HG02642 (cell line): ENCODE data around the gene PXYLP1.
"Not testable (repeated sequence)": the region's sequence is repeated elsewhere in the genome, so short reads cannot be mapped to it uniquely, and the experiment has no call there.

Experiments used
- ATAC-seq: cut with Tn5 transposase; IDR thresholded peaks from one replicate; pipeline ENCODE4 v1.9.1; 2021; ENCODE audit warnings: mild to moderate bottlenecking; ENCODE audit not compliant: unreplicated experiment, poor library complexity

The PXYLP1 gene, protein sequence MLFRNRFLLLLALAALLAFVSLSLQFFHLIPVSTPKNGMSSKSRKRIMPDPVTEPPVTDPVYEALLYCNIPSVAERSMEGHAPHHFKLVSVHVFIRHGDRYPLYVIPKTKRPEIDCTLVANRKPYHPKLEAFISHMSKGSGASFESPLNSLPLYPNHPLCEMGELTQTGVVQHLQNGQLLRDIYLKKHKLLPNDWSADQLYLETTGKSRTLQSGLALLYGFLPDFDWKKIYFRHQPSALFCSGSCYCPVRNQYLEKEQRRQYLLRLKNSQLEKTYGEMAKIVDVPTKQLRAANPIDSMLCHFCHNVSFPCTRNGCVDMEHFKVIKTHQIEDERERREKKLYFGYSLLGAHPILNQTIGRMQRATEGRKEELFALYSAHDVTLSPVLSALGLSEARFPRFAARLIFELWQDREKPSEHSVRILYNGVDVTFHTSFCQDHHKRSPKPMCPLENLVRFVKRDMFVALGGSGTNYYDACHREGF

DNA sequence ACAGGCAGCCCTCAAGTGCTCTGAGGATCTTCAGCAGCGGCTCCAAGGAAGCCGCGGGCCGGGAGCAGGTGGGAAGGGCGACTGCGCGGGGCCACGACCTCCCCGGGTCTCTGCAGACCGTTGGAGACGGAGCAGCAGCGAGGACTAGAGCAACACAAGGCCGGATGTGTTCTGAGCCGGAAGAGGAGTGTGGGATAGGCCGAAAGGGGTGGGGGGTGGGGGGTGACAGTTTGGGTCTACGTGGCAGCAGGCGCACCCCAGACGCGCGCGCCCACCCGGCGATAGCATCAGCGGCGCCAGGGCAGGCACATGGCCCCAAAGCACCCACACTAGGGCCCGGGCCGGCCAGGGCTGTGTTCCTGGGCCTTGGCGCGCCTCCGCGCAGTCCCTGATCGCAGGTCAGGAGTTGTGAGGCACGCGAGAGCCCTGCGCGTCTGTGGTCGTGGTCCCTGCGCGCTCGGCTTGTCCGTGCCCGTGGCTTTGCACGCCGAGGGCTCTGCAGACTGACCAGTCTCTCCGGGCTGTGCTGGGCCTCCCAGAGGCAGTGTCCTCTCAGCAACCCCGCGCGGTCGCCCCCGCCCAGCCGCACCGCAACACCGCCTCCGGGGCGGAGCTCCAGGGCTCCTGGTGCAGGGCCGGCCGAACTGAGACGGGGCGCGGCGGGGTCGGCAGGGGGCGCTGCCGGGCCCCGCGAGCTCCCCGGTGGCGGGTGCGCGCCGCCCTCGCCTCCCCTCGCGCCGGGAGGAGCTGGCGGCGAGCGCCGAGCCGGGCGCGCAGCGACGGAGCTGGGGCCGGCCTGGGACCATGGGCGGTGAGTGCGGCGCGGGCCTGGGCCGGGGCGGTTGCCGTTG lies at the start of gene PXYLP1:
Gene PXYLP1 (plus strand): TSS at position 725 of the 851 bp plus-strand sequence. CDS start 28,351 bp downstream, outside the sequence.
- ATAC-seq = peak; percentile 95

DNA sequence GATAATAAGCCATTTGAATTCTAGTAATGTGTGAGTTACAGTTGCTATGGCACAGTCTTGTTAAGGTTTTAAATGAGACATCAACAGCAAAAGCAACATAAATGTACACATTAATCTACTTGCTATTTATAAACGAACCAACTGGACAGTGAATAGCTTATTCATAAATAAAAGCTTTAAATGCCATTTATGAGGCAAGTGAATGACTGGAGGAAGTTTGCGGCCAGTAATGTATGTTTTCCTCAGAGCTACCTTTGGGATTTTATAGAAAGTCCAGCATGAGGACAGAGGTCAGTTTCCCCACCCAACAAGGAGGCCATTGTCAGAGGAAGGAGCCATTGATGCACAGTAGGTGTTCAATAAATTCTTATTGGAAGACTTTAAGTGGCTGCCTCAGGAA lies 48.0 kb upstream of the PXYLP1 start:
- no peak for ATAC-seq

DNA sequence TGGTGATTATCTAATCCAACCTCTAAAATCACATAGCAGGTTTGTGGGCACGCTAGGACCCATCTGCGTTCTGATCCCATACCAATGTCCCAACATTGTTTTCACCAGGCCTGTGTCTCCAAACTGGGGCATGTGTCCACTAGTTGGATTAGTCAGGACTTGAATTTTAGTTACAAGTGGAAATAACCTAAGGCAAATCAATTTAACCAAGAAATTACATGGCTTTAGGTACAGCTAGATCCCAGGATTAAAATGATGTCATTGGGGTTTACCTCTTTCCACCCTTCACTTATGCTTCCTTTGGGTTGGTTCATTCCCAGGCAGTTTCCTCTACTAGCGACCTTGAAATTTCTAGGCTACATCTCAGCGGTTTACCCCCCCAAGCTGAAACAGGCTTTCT lies 47.2 kb upstream of the PXYLP1 start:
- no peak for ATAC-seq

DNA sequence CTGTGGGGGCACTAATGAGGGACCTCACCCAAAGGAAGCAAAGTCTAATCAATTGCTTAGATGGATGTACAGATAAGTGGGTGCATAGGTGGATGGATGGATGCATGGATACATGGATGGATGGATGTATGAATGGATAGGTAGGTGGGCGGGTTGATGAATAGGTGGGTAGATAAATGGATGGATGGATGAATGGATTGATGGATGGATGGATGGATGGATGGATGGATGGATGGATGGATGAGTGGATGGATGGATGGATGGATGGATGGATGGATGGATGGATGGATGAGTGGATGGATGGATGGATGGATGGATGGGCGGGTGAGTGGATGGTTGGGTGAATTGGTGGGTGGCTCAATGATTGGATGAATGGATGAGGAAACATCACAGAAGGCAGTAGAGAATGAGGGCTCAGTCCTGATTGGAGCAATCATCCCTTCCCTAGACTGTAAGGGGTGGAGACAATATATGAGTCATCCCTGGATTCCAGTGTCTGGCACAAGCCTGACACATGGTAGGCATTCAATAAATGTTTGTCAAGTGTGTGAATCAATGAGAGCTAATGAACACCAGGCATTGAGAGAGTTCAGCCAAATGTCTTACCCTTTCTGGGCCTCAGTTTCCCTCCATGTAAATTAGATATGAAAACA lies 40.4 kb upstream of the PXYLP1 start:
- ATAC-seq = no peak

DNA sequence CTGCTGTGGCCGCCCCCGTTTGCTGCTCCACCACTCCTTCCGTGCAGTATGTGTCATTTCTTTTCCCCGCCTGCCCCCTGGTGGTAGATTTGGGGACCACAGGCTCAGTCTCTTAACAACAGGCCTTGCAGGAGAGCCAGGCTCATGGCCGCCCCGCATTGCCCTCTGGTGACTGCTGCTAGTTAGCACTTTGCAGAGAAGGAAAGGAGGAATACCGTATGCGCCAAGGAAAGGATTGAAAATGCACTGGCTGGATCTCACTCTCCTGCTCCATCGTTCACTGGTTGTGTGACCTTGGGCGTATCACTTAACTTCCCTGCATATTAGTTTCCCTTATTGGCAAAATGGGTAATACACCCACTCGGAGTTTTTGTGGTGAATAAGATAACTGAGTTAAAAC lies 39.3 kb upstream of the PXYLP1 start:
- ATAC-seq = peak; percentile 100

DNA sequence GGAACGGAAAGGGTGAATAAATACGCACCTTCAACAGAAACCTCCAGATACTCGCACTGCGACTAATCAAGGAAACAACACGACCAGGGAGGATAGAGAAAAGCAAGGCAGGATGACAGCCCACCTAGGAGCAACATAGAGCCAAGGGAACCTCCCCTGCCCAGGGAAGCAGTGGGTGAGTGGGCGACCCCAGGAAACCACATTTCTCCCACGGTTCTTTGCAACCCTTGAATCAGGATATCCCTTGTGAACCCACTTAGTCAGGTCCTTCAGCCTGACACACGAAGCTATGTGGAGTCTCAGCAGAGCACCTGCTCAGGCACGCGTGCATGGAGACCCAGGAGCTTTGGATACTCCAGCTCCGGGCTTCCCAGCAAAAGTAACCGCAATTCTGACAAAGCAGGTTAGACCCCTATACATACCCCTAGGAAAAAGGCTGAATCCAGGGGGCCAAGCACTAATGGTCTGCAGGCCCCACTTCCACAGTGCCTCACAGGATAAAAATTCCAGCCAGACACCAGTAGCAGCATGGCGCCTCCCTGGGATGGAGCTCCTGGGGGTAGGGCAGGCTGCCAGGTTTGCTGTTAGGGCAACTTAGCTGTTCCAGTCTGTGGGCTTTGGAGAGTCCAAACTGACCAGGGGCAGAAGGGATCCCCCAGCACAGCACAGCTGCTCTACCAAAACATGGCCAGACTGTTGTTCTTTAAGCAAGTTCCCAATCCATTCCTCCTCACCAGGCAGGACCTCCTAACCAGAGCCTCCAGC lies 38.4 kb upstream of the PXYLP1 start:
- ATAC-seq = no peak

DNA sequence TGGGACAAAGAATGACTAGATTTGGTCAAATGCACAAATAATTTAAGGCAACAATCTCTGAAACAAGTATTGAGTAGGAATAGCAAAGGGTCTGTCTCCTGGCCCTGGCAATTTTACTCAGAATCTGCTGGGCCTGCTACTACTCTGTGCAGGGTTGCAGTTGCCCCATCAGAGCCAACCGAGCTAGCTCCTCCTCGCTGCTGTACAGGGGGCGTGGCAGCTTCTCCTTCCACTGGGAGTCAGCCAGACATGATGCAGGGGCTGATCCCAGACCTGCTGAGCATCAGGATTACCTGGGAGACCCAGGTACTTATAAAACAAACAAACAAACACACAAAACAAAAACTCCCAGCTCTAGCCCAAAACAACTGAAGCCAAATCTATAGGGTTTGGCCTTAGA lies 30.5 kb upstream of the PXYLP1 start:
- no peak for ATAC-seq

DNA sequence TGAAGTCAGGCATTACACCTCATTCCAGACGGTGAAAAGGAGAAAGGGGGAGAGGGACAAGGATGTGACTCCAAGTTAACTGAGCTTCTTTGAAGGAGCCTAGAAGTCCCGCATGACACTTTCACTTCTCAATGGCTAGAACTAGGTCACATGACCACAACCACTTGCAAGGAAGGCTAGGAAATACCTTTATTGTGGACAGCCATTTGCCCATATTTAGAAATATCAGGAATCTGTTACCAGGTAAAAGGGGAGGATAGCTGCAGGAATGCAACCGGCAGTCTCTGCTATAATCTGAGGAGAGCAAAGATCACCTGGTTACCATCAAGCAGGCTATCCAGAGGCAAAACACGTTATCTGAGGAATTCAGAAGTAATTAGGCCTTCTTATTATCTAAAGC lies 28.9 kb upstream of the PXYLP1 start:
- no peak for ATAC-seq

DNA sequence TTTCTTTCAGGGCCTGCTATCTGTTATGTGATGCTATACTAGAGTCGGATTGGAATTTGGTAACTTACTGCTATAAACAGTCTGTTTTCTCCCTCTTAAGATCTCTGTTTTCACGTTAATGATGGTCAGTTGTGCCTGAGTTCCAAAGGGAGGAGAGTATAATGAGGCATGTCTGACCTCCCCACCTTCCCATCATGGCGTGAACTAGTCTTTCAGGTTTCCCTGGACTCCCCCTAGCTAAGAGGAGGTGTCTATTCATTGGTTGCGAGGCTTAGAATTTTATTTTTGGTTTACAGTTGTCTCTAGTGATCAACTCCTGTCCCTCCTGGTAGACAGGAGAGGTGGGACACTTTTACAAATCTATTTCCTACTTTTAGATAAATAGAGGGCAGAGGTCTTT lies 27.8 kb upstream of the PXYLP1 start:
- ATAC-seq = no peak

DNA sequence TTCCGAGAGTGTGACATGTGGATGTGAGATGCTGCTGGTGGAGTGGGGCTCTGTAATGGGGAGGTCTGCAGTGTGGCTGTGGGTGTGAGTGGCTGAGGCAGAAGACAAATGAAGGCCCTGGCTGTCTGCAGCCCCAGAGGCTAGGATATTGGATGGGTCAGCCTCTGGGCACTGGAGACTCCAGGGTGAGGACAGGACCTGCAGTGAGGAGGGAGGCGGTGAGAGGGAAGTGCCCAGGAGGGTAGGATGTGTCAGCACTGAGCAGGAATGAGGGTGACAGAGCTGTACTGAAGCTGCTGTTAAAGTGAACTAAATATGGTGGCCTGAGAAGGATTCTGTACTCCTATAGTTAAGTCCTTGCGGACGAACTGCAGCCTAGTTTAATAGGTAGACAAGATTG lies 27.3 kb upstream of the PXYLP1 start:
- no peak for ATAC-seq

DNA sequence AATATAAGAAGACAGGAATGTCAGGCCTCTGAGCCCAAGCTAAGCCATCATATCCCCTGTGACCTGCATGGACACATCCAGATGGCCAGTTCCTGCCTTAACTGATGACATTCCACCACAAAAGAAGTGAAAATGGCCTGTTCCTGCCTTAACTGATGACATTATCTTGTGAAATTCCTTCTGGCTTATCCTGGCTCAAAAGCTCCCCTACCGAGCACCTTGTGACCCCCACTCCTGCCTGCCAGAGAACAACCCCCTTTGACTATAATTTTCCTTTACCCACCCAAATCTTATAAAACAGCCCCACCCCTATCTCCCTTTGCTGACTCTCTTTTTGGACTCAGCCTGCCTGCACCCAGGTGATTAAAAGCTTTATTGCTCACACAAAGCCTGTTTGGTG lies 20.3 kb upstream of the PXYLP1 start:
- not testable (repeated sequence) for ATAC-seq

DNA sequence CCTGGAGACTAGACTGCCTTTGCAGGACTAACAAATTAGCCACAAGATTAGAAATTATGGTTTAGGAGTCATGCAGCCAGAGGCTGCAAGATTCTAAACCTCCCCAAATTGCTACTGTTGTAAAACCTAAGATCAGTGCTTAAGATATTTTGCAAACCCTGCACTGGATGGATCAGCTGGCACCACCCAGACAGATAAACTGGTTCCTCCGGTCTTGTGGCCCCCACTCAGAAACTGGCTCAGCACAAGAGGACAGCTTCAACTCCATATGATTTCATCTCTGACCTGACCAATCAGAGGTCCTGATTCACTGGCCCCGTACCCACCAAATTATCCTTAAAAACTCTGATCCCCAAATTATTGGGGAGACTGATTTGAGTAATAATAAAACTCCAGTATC lies 19.5 kb upstream of the PXYLP1 start:
- no peak for ATAC-seq

DNA sequence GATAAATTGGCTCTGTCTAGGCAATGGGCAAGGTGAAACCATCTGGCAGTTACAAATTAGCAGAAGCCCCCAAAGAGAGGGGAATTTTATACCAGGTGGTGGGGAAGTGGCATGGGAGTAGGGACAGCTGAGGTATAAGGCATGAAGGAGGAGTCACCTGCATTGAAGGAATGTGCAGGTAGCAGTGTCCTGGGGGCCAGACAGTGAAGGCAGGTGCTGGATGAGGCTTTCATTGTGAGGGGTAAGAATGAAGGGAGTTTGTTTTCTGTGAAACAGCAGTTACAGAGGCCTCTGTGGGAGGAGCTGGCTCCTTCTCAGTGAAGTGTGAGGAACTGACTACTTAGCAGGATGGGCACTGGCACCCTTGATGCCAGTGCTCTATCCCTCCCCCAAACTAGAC lies 19.1 kb upstream of the PXYLP1 start:
- ATAC-seq = no peak

DNA sequence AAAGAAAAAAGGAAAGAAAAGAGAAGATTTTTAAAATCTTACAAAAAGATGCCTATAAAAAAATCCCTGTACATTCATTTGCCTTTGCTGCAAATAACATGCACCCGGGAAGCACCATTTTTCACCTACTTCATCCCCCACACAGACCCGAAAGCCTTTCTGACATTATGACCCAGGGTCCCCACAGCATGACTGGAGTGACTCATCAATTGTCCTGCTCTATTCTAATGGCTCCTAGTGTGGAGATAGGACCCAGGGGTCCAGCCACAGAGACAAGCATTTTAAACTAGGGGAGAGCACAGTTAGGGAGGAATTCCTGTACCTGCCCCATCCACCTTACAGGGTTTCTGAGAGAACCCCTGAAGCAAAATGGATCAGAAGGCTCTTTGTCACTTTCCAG lies 14.7 kb upstream of the PXYLP1 start:
- ATAC-seq = no peak

DNA sequence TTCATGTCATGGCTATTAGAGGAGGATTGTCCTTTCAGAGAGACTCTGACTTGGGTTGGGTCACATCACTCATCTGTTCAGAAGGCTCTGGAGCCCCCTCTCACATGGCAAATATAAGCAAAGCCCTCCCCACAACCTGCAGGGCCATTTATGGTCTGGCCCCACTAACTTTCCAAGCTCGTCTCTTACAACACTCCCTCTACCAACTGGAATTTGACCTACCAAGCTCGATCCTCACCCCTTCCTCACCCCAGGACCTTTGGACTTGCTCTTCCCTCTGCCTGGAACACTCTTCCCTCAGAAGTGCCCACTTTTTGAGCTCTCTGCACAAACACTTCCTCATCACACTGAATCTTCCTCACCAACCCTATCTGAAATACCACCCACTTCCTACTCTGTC lies 14.2 kb upstream of the PXYLP1 start:
- no peak for ATAC-seq

DNA sequence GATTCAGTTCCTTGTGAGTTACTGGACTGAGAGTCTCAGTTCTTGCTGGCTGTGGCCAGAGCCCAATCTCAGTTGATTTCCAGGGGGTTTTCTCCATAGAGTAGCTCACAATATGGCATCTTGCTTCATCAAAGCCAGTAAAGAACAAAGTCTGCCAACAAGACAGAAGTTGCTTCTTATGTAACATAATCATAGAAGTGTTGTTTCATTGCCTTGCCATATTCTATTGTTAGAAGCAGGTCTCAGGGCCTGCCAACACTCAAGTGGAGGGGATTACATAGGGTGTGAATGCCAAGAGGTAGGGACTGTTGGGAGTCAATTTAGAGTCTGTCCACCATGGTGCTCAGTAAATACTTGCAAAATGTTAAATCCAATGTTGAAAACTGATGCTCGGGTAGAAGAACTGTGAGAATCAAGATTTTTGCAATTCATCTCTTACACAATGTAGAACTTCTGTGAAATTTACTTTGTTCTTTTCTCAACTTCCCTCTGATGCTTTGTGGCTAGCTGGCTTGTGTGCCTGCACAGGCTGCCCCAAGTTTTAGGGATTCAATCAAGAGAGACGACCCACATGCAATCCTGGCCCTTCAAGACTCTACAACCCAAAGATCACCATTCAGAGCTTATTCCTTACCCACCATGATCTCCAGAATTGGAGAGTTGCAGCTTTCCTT lies 13.3 kb upstream of the PXYLP1 start:
- no peak for ATAC-seq

DNA sequence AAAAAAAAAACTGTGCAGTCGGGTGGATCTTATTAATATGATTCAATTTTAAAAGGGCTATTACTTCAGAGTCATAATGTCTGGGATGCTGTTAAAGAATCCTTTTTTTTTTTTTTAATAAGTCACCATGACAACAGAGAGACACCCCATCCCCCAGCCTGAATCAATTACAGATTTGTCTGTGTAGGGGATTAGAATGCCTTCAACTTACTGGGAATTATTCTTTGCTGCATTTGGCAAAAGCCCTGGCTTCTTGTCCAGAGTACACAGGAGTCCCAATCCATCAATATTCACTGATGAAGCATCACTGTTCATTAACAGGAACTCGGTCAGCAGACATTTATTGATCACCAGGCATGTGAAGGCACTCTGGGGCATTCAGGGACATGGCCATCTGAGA lies 12.7 kb upstream of the PXYLP1 start:
- no peak for ATAC-seq

DNA sequence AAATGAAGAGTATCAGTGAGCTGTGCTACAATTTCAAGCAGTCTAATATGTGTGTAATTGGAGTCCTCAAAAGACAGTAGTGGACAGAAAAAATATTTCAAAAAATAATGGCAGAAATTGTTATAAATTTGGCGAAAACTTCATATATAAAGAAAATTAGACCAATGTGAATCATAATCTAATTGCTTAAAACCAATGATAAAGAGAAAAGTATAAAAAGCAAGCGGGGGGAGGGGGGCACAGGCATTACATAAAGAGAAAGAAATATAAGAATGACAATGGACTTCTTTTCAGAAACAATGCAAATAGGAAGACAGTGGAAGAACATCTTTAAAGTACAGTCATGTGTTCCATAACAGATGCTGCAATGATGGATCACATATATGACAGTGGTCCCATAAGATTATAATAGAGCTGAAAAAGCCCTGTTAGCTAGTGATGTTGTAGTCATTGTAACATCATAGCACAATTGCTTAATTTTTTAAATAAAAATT lies 7.9 kb upstream of the PXYLP1 start:
- ATAC-seq = no peak

DNA sequence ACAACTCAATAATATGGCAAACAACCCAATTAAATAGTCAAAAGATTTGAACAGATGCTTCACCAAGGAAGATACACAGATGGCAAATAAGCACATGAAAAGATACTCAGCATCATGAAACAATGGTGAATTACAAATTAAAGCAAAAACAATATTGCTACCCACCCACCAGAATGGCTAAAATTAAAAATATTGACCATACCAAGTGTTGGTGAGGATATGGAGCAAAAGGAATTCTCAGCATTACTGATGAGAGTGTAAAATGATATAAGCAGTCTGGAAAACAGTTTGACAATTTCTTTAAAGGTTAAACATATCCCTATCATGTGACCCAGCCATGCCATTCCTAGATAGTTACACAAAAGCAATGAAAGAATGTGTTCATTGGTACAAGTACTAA lies 5.7 kb upstream of the PXYLP1 start:
- no peak for ATAC-seq
